Small intestine (tissue), 7 donors: ENCODE results near the gene TRAPPC2. TPM values are rescaled to one million over a fixed set of nuclear protein-coding genes. Genes with fewer than 3 reads are reported as not detected.
"Not testable (repeated sequence)": the region's sequence is repeated elsewhere in the genome, so short reads cannot be mapped to it uniquely, and the experiment has no call there.

Experiments used
- DNase-seq, 2 donors: peaks; one replicate each; pipeline versions ENCODE4 v3.0.0 to v3.0.0-alpha.2; 2013
- FAIRE-seq: peaks from 2 replicates; lab custom pipeline; 2012; peaks lifted over from hg19 to GRCh38; lab: Jason Lieb, UNC
- H3K27ac ChIP-seq, 3 donors: one replicate each; pipeline ENCODE4 v1.5.1; 2013; ENCODE audit warnings: low read length in 2 of 3, mild to moderate bottlenecking in 2 of 3, control low read depth in 1 of 3, inconsistent platforms in 1 of 3, low read depth in 1 of 3, moderate library complexity in 1 of 3
- H3K27me3 ChIP-seq, 3 donors: one replicate each; pipeline ENCODE4 v1.6.1; 2013; ENCODE audit warnings: low read length in 3 of 3, inconsistent platforms in 1 of 3; ENCODE audit not compliant: control insufficient read depth in 3 of 3, insufficient read depth in 3 of 3
- H3K36me3 ChIP-seq, 3 donors: one replicate each; pipeline ENCODE4 v1.6.1; 2013; ENCODE audit warnings: low read length in 3 of 3, inconsistent platforms in 1 of 3, low read depth in 1 of 3, mild to moderate bottlenecking in 1 of 3, moderate library complexity in 1 of 3; ENCODE audit not compliant: control insufficient read depth in 3 of 3, insufficient read depth in 2 of 3
- H3K4me1 ChIP-seq, 3 donors: one replicate each; pipeline ENCODE4 v1.6.1; 2013; ENCODE audit warnings: low read length in 2 of 3, inconsistent platforms in 1 of 3, low read depth in 1 of 3, mild to moderate bottlenecking in 1 of 3, moderate library complexity in 1 of 3; ENCODE audit not compliant: control insufficient read depth in 3 of 3, insufficient read depth in 2 of 3
- H3K4me3 ChIP-seq, 3 donors: one replicate each; pipeline ENCODE4 v1.5.1; 2013; ENCODE audit warnings: low read length in 3 of 3, control low read depth in 1 of 3, inconsistent platforms in 1 of 3, low read depth in 1 of 3, mild to moderate bottlenecking in 1 of 3, moderate library complexity in 1 of 3
- H3K9me3 ChIP-seq, 2 donors: one replicate each; pipeline ENCODE4 v1.6.1; 2013; ENCODE audit warnings: low read depth in 1 of 2, low read length in 1 of 2; ENCODE audit not compliant: control insufficient read depth in 2 of 2, insufficient read depth in 1 of 2
- WGBS, 3 donors: extraction: QIAGEN DNeasy Blood & Tissue Kit; methylation state at CpG; one replicate each; pipeline ENCODE4 v1.1.7; 2013; 5-methylcytosine and 5-hydroxymethylcytosine counted together
- polyA plus RNA-seq, 4 donors: library from polyadenylated mRNA; stranded (reverse) in 3 of 4; unstranded in 1 of 4; fragments of 200-250 nt in 3 of 4; fragments of 120-200 nt in 1 of 4; gene quantifications; one replicate each; pipeline versions ENCODE4 v1.2.1 to v1.2.3, GENCODE V29; 2013
- donor health status: healthy with polysubstance abuse.
- donor health status: control.
- donor health status: control.
- donor health status: Bipolar disorder and iron deficiency.
- donor health status: healthy.

Gene TRAPPC2
- polyA plus RNA-seq, 4 donors, result 6.4 to 14.5 (median 7.7) TPM

DNA sequence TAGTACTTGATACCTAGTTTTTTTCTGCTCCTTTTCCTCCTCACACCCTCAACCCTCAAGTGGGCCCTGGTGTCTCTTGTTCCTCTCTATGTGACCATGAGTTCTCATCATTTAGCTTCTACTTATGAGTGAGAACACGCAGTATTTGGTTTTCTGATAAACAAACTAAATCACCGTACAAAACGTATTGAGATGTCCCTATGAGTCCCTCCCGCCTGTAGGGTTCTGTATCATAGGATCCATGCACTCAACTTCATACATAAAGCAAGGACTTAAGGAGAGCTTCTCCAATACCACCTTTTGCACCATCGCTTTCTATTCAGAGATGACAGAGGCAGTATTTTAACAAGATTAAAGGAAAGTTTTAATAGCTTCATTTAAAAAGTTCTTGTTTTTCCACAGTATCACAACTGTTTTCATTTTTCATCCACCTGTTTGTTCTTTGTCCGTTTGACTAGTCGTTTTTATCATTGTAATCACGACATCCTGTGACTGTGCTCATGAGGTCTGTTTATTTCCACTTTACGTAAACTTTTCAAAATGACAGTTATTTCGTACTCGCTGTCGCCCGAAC lies 45.9 kb downstream of the TRAPPC2 start:
- Histone ChIP-seq H3K27me3 (no peaks in the 10 kb centered on the region), H3K9me3 (no peaks in the 10 kb centered on the region), H3K4me3 (peak overlapping the region in 2 of 3 donors; percentile 67 to 77), H3K4me1 (peaks cover 2 to 4% (median 4%) of the 10 kb centered on the region in 3 donors), H3K36me3 (no peaks in the 10 kb centered on the region), H3K27ac (peak overlapping the region in 2 of 3 donors; percentile 93 to 96)
- 4 to 13% (median 5%) methylated on average over 13 of the region's 13 CpGs for WGBS, 3 donors
- no peak for FAIRE-seq
- peak in 1 of 2 donors; percentile 17 for DNase-seq

DNA sequence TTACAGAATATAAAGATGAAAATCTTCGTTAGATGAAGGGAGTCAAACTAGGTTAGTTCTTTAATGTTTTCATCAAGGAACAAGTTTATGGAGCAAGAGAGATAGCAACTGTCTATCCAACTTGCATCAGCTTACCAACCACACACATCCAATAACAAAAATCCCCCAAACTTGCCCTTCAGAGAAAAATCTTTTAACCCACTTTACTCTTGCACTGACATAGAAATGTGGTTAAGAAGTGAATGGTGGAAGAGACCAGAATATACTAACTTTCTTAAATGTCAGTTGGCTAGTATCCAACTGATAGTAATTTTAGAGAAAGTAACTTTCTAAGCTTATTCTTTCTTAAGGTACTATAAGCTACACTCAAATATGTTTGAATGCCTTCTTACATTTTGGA lies 47.2 kb downstream of the TRAPPC2 start:
- no peak for DNase-seq
- Histone ChIP-seq H3K27ac (no peak overlapping the region), H3K27me3 (no peaks in the 10 kb centered on the region), H3K4me1 (peaks cover 0 to 4% (median 0%) of the 10 kb centered on the region in 3 donors), H3K9me3 (no peaks in the 10 kb centered on the region), H3K36me3 (no peaks in the 10 kb centered on the region), H3K4me3 (no peak overlapping the region)
- WGBS, 3 donors, result 54 to 76% (median 69%) methylated on average over 1 of the region's 1 CpG
- no peak for FAIRE-seq

DNA sequence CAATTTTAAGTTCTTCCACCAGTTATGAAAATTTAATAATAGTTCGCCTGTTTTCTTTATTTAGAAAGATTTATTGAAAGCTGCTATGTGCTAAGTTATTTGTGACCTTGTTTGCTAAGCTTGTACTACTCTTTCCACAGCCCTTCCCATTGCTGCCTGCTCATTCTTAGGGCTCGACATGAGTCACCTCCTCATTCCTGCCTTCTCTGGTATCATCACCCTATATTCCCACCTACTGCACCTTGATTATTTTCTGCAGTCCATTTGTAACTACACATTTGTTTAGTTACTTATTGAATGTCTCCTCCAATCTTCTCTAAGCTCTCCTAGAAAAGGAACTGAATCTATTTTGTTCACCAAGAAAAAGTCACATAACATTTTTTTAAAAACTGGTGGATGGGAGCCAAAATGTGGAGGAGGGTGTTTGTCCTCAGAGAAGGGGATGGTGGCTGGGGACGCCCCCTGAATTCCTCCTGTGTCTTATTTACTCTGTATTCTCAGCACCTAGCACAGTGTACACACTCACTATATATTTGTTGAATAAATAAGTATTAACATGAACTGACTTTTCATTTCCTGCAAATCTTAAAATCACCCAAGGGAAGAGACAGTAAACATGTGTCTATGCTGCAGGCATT lies 49.2 kb downstream of the TRAPPC2 start:
- Histone ChIP-seq H3K9me3 (no peaks in the 10 kb centered on the region), H3K4me1 (no peaks in the 10 kb centered on the region), H3K27me3 (no peaks in the 10 kb centered on the region), H3K27ac (no peak overlapping the region), H3K4me3 (no peak overlapping the region), H3K36me3 (no peaks in the 10 kb centered on the region)
- no peak for DNase-seq
- no peak for FAIRE-seq
- WGBS, 3 donors, result 56 to 80% (median 62%) methylated on average over 3 of the region's 3 CpGs

DNA sequence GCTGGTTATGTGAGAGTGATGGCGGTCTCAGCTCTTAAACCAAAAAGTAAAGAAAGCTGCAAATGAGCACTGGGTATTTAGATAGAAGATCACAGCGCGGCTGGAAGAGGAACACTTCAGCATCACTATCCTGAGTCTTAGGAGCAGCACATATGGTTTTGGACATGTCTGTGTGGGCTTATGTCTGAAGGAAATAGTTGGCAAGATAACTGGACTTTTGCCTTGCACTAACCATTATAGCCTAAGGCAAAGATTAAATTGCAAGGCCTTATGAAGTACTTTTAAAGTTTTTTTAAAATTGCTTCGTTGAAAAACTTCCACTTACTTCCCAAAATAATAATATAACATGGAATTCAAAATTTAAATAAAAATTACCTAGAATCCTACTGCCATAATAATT lies 50.1 kb downstream of the TRAPPC2 start:
- Histone ChIP-seq H3K27me3 (no peaks in the 10 kb centered on the region), H3K36me3 (no peaks in the 10 kb centered on the region), H3K9me3 (no peaks in the 10 kb centered on the region), H3K4me1 (no peaks in the 10 kb centered on the region), H3K27ac (no peak overlapping the region), H3K4me3 (no peak overlapping the region)
- FAIRE-seq (no peak), DNase-seq (no peak)
- WGBS, 3 donors, result 84 to 93% (median 88%) methylated on average over 4 of the region's 4 CpGs

DNA sequence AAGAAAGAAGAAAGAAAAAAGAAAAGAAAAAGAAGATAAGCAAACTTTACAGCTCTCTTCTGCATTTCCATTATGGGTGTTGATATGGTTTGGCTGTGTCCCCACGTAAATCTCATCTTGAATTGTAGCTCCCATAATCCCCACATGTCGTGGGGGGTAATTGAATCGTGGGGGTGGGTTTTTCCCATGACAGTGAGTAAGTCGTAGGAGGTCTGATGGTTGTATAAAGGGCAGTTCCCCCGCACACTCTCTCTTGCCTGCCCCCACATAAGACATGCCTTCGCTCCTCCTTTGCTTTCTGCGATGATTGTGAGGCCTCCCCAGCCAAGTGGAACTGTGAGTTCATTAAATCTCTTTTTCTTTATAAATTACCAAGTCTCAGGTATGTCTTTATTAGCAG lies 52.8 kb downstream of the TRAPPC2 start:
- Histone ChIP-seq H3K27ac (no peak overlapping the region), H3K9me3 (no peaks in the 10 kb centered on the region), H3K27me3 (no peaks in the 10 kb centered on the region), H3K4me1 (no peaks in the 10 kb centered on the region), H3K4me3 (no peak overlapping the region), H3K36me3 (no peaks in the 10 kb centered on the region)
- WGBS, 3 donors, result 77 to 90% (median 79%) methylated on average over 7 of the region's 7 CpGs
- DNase-seq, result no peak
- FAIRE-seq, result no peak

DNA sequence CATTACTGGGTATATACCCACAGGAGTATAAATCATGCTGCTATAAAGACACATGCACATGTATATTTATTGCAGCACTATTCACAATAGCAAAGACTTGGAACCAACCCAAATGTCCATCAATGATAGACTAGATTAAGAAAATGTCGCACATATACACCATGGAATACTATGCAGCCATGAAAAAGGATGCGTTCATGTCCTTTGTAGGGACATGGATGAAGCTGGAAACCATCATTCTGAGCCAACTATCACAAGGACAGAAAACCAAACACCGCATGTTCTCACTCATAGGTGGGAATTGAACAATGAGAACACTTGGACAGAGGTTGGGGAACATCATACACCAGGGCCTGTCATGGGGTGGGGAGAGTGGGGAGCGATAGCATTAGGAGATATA lies 54.7 kb downstream of the TRAPPC2 start:
- H3K36me3 ChIP-seq, H3K27ac ChIP-seq, H3K9me3 ChIP-seq, FAIRE-seq, DNase-seq, H3K27me3 ChIP-seq, H3K4me3 ChIP-seq, H3K4me1 ChIP-seq: not testable (repeated sequence)
- 94 to 96% (median 95%) methylated on average over 4 of the region's 4 CpGs for WGBS, 3 donors

DNA sequence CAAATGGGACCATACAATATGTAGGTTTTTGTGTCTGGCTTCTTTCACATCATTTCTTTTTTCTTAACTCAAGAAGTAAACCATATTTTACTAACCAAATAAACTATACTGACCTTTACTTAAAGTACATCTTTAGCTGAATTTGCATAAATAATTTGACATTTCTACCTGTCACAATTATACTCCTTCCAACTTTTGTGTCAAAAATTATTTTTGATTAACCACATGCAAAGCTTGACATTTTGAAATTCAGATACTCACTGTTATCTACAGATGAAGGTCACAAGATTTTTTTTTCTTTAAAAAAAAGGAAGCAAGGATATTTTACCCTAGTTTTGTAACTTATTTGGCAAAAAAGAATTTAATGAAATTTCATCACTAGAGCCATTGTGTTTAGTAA lies 57.5 kb downstream of the TRAPPC2 start:
- no peaks in the 10 kb centered on the region for H3K9me3 ChIP-seq
- FAIRE-seq (no peak), DNase-seq (no peak)
- H3K27me3 ChIP-seq, result no peaks in the 10 kb centered on the region
- no peaks in the 10 kb centered on the region for H3K36me3 ChIP-seq
- no peaks in the 10 kb centered on the region for H3K4me1 ChIP-seq
- H3K27ac ChIP-seq, result no peak overlapping the region
- no peak overlapping the region for H3K4me3 ChIP-seq

DNA sequence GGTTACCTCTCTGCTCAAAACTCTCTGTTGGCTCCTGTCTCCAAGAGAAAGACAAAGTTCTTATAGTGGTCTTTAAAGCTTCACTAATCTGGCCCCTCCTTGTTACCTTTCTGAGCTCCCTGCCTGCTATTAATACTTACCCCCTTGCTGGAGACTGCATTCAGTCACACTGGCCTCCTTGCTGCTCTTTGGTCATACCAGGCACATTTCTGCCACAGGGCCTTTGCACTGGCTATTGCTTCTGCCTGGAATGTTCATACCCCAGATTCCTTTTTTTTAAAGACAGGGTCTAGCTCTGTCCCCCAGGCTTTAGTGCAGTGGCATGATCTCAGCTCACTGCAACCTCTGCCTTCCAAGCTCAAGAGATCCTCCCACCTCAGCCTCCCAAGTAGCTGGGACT lies 61.4 kb downstream of the TRAPPC2 start:
- no peaks in the 10 kb centered on the region for H3K4me1 ChIP-seq
- no peak for FAIRE-seq
- DNase-seq, result no peak
- no peaks in the 10 kb centered on the region for H3K36me3 ChIP-seq
- no peaks in the 10 kb centered on the region for H3K27me3 ChIP-seq
- H3K4me3 ChIP-seq, result no peak overlapping the region
- H3K9me3 ChIP-seq, result no peaks in the 10 kb centered on the region
- H3K27ac ChIP-seq, result no peak overlapping the region

DNA sequence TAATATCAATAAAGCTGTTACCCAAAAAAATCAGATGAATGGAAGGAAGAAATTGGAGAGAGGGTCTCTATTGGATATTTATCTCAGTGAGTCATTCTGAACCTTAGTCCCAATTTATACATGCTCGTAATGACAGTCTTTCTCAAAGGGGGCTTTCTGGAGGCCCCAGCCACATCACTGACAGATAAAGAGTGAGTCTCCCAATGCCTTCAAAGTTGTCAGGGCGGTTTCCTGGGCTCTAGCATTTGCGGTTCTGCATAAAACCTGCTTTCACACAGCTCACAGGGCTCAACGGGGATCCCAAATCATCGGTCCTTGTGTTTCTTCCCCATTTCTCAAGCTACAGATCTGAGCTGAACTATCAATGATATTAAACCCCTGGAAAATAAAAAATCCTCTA lies 64.2 kb downstream of the TRAPPC2 start:
- no peaks in the 10 kb centered on the region for H3K9me3 ChIP-seq
- DNase-seq (no peak), FAIRE-seq (no peak)
- H3K36me3 ChIP-seq, result no peaks in the 10 kb centered on the region
- no peaks in the 10 kb centered on the region for H3K27me3 ChIP-seq
- 72 to 85% (median 83%) methylated on average over 5 of the region's 5 CpGs for WGBS, 3 donors
- no peak overlapping the region for H3K27ac ChIP-seq
- H3K4me3 ChIP-seq, result no peak overlapping the region
- H3K4me1 ChIP-seq, result no peaks in the 10 kb centered on the region
